Left renal pelvis (tissue), 4 donors: Measurements from ENCODE around the gene CAMK2A. TPM values are rescaled to one million over a fixed set of nuclear protein-coding genes. Genes with fewer than 3 reads are reported as not detected.

Source experiments
- DNase-seq, 4 donors: peaks; one replicate each; pipeline ENCODE4 v3.0.0-alpha.2; 2013; ENCODE audit warnings: low read depth in 4 of 4, low spot score in 3 of 4
- polyA plus RNA-seq, 4 donors: library from polyadenylated mRNA; unstranded; fragments of 120-200 nt; gene quantifications; one replicate each; pipeline ENCODE4 v1.2.1, GENCODE V29; 2013; ENCODE audit not compliant: insufficient read length in 4 of 4

Gene CAMK2A
- polyA plus RNA-seq, 4 donors = 0.75 to 4.8 (median 3.2) TPM

- DNase-seq = peak in 1 of 4 donors; percentile 41
These were observed 12.9 kb upstream of the CAMK2A start, which contains the start of gene ARSI for GRCh38 chr5:150302301-150303069. ARSI (minus strand) TSS chr5:150302905; CDS start chr5:150302373, 532 bp downstream.

- no peak for DNase-seq
These were observed 12.3 kb upstream of the CAMK2A start for GRCh38 chr5:150301901-150302300.

- DNase-seq = no peak
These were observed 11.6 kb upstream of the CAMK2A start for GRCh38 chr5:150301170-150301505.

GRCh38 chr5:150300496-150301169 is 11.1 kb upstream of the CAMK2A start:
- DNase-seq = no peak

- DNase-seq = no peak
These were observed 10.2 kb upstream of the CAMK2A start for GRCh38 chr5:150299571-150300327.

- no peak for DNase-seq
These were observed 9.3 kb upstream of the CAMK2A start for GRCh38 chr5:150298701-150299451.

GRCh38 chr5:150297934-150298595 is 8.5 kb upstream of the CAMK2A start:
- no peak for DNase-seq

GRCh38 chr5:150297236-150297890 is 7.8 kb upstream of the CAMK2A start:
- no peak for DNase-seq

- DNase-seq = no peak
These were observed 6.9 kb upstream of the CAMK2A start for GRCh38 chr5:150296496-150296895.

GRCh38 chr5:150295741-150296486 is 6.3 kb upstream of the CAMK2A start:
- DNase-seq = no peak

- no peak for DNase-seq
These were observed 5.6 kb upstream of the CAMK2A start for GRCh38 chr5:150295172-150295634.

- DNase-seq = no peak
These were observed 5.0 kb upstream of the CAMK2A start for GRCh38 chr5:150294551-150295071.

- DNase-seq = no peak
These were observed 3.7 kb upstream of the CAMK2A start for GRCh38 chr5:150293091-150293941.

- DNase-seq = no peak
These were observed 2.1 kb upstream of the CAMK2A start for GRCh38 chr5:150291388-150292385.

GRCh38 chr5:150288791-150289190 is 782 bp downstream of the CAMK2A start:
- no peak for DNase-seq

- no peak for DNase-seq
These were observed 1.2 kb downstream of the CAMK2A start for GRCh38 chr5:150288361-150288760.
